Ovary (tissue), 9 donors: Measurements from ENCODE around the gene PNPO. TPM values are rescaled to one million over a fixed set of nuclear protein-coding genes. Genes with fewer than 3 reads are reported as not detected.
"Not testable (repeated sequence)": the region's sequence is repeated elsewhere in the genome, so short reads cannot be mapped to it uniquely, and the experiment has no call there.

Source experiments
- DNase-seq, 5 donors: peaks; one replicate each; pipeline ENCODE4 v3.0.0-alpha.2; 2019 to 2020
- H3K27ac ChIP-seq, 2 donors: fragments of 200-600 bp; one replicate each; pipeline versions ENCODE4 v1.5.1 to v1.8.0; 2019 to 2022
- H3K27me3 ChIP-seq: fragments of 200-600 bp; one replicate; pipeline ENCODE4 v1.8.0; 2022
- H3K36me3 ChIP-seq: fragments of 200-600 bp; sonication (generic); one replicate; pipeline ENCODE4 v1.5.1; 2019
- H3K4me1 ChIP-seq: one replicate; pipeline ENCODE4 v1.8.1; 2013; ENCODE audit warnings: mild to moderate bottlenecking, moderate library complexity; ENCODE audit not compliant: insufficient read depth
- H3K4me3 ChIP-seq: fragments of 200-600 bp; sonication (generic); one replicate; pipeline ENCODE4 v1.5.1; 2017
- H3K9me3 ChIP-seq, 2 donors: fragments of 200-600 bp in 1 of 2; sonication (generic) in 1 of 2; one replicate each; pipeline versions ENCODE4 v1.5.1 to v1.8.1; 2013 to 2019; ENCODE audit warnings: mild to moderate bottlenecking in 1 of 2, moderate library complexity in 1 of 2
- CTCF ChIP-seq, 3 donors: fragments of 450-650 bp in 2 of 3; fragments of 200-600 bp in 1 of 3; IDR thresholded peaks; one replicate each; pipeline versions ENCODE4 v1.5.1 to v1.8.0; 2016 to 2022; ENCODE audit warnings: antibody characterized with exemption in 3 of 3, mild to moderate bottlenecking in 1 of 3
- EP300 ChIP-seq: sonication (generic); formaldehyde crosslinking; IDR thresholded peaks from one replicate; pipeline ENCODE4 v1.6.1; 2017; ENCODE audit warnings: antibody characterized with exemption
- POLR2A ChIP-seq: fragments of 450-650 bp; IDR thresholded peaks from one replicate; pipeline ENCODE4 v1.6.1; 2017; ENCODE audit warnings: antibody characterized with exemption, mild to moderate bottlenecking, moderate library complexity
- WGBS, 3 donors: extraction: QIAGEN DNeasy Blood & Tissue Kit in 1 of 3; methylation state at CpG; one replicate each; pipeline versions ENCODE4 v1.1.5 to v1.1.7; 2013 to 2017; 5-methylcytosine and 5-hydroxymethylcytosine counted together
- intact Hi-C, 4 donors: fragments of 100-400 bp; cut with DNase I; formaldehyde crosslinking; loops; one replicate each; pipeline versions ENCODE4 v1.11.0 to v1.15.1; 2022 to 2023
- polyA plus RNA-seq, 2 donors: library from polyadenylated mRNA; stranded (reverse); fragments of 200-250 nt in 1 of 2; fragments of 350-450 nt in 1 of 2; fragmentation: Illumina TruSeq in 1 of 2; extraction: RNeasy Lipid Tissue Mini Kit (QIAGEN cat#74804) in 1 of 2; gene quantifications; one replicate each; pipeline ENCODE4 v1.2.3, GENCODE V29; 2013 to 2014
- total RNA-seq, 7 donors: library from RNA; depleted of rRNA in 2 of 7; stranded (reverse); fragments of >200 nt in 2 of 7; fragmentation: NEBNext Ultra II Directional in 3 of 7; extraction: Animal tissue kit (Norgen Biotek cat#: 25700) in 3 of 7; gene quantifications; one replicate each; pipeline versions ENCODE4 v1.1.0 to v1.2.4, GENCODE V29; 2016 to 2023
- donor health status: DM: no; HTN: no; CAD: no; lungs with moderate emphysema.
- donor health status: DM: no; HTN: no; CAD: no.
- donor health status: Bipolar disorder and iron deficiency.
- donor health status: DM: yes; HTN: yes; CAD: no.
- donor health status: DM: no; HTN: no; CAD: no.
- donor health status: DM: yes; HTN: yes; CAD: no.

Gene PNPO
- total and polyA plus RNA-seq, 9 donors: 6.1 to 32.4 (median 21.8) TPM

- Histone ChIP-seq H3K4me1 (peaks cover 3% of the 10 kb centered on the region), H3K36me3 (no peaks in the 10 kb centered on the region), H3K4me3 (no peak overlapping the region), H3K27me3 (no peaks in the 10 kb centered on the region), H3K9me3 (no peaks in the 10 kb centered on the region), H3K27ac (no peak overlapping the region)
- TF ChIP-seq POLR2A (no peak), CTCF (IDR thresholded peaks at IDR 0.05) (no peak), EP300 (no peak)
- intact Hi-C loops: no loop called here
- no peak for DNase-seq
- 90 to 94% (median 93%) methylated on average over 2 of the region's 2 CpGs for WGBS, 3 donors
Measured at GRCh38 chr17:47918991-47919390, 22.4 kb upstream of the PNPO start.

GRCh38 chr17:47919889-47920288 lies 21.5 kb upstream of the PNPO start:
- 94 to 95% (median 94%) methylated on average over 14 of the region's 14 CpGs for WGBS, 3 donors

GRCh38 chr17:47924785-47925677 lies 16.3 kb upstream of the PNPO start:
- 53 to 68% (median 56%) methylated on average over 23 of the region's 23 CpGs for WGBS, 3 donors
- no peaks in the 10 kb centered on the region for H3K4me1 ChIP-seq
- H3K27me3 ChIP-seq: no peaks in the 10 kb centered on the region
- no peak overlapping the region for H3K27ac ChIP-seq
- intact Hi-C loops: no loop called here
- H3K9me3 ChIP-seq: no peaks in the 10 kb centered on the region
- H3K4me3 ChIP-seq: no peak overlapping the region
- H3K36me3 ChIP-seq: no peaks in the 10 kb centered on the region
- DNase-seq: no peak
- no peak for TF ChIP-seq CTCF (IDR thresholded peaks at IDR 0.05)
- TF ChIP-seq EP300: no peak
- TF ChIP-seq POLR2A: no peak

More at GRCh38 chr17:47919889-47920288, 21.5 kb upstream of the PNPO start:
- DNase-seq, H3K4me1 ChIP-seq, intact Hi-C loops, H3K27ac ChIP-seq, H3K27me3 ChIP-seq, H3K36me3 ChIP-seq, H3K9me3 ChIP-seq, H3K4me3 ChIP-seq: not testable (repeated sequence)

GRCh38 chr17:47925678-47925988 lies 15.7 kb upstream of the PNPO start:
- no peak for TF ChIP-seq EP300
- no peak for TF ChIP-seq CTCF (IDR thresholded peaks at IDR 0.05)
- TF ChIP-seq POLR2A: no peak
- DNase-seq: no peak
- H3K27me3 ChIP-seq: no peaks in the 10 kb centered on the region
- H3K9me3 ChIP-seq: no peaks in the 10 kb centered on the region
- no peak overlapping the region for H3K27ac ChIP-seq
- intact Hi-C loops: no loop called here
- no peaks in the 10 kb centered on the region for H3K4me1 ChIP-seq
- 30 to 64% (median 56%) methylated on average over 3 of the region's 3 CpGs for WGBS, 3 donors
- no peak overlapping the region for H3K4me3 ChIP-seq
- H3K36me3 ChIP-seq: no peaks in the 10 kb centered on the region

GRCh38 chr17:47927821-47928400 lies 13.5 kb upstream of the PNPO start:
- 90 to 91% (median 91%) methylated on average over 20 of the region's 20 CpGs for WGBS, 3 donors
- intact Hi-C loops: no loop called here

More at GRCh38 chr17:47927821-47928400, 13.5 kb upstream of the PNPO start:
- Histone ChIP-seq H3K36me3 (no peaks in the 10 kb centered on the region), H3K9me3 (no peaks in the 10 kb centered on the region), H3K27ac (no peak overlapping the region), H3K4me1 (no peaks in the 10 kb centered on the region), H3K4me3 (no peak overlapping the region), H3K27me3 (no peaks in the 10 kb centered on the region)
- no peak for DNase-seq
- TF ChIP-seq CTCF (IDR thresholded peaks at IDR 0.05) (no peak), EP300 (no peak), POLR2A (no peak)
